SJCRH30 (cell line): ENCODE measurements around the gene MDK. TPM values are rescaled to one million over a fixed set of nuclear protein-coding genes. Genes with fewer than 3 reads are reported as not detected.
A peak's percentile ranks its signal among the peaks of the same experiment; 100 is the strongest.

Experiments used
- DNase-seq, 2 experiments: peaks; one replicate each; pipeline ENCODE4 v3.0.0-alpha.2; 2015 to 2020
- H3K27ac ChIP-seq: fragments of 250-450 bp; sonication (Bioruptor Pico); 2 replicates; pipeline ENCODE4 v1.5.1; 2020; ENCODE audit warnings: mild to moderate bottlenecking, moderate library complexity
- H3K27me3 ChIP-seq: fragments of 250-450 bp; sonication (Bioruptor Pico); 2 replicates; pipeline ENCODE4 v1.5.1; 2020; ENCODE audit warnings: mild to moderate bottlenecking, moderate library complexity
- H3K36me3 ChIP-seq: fragments of 250-450 bp; sonication (Bioruptor Pico); 2 replicates; pipeline ENCODE4 v1.5.1; 2020; ENCODE audit warnings: mild to moderate bottlenecking, moderate library complexity
- H3K4me1 ChIP-seq: fragments of 250-450 bp; sonication (Bioruptor Pico); 2 replicates; pipeline ENCODE4 v1.5.1; 2020; ENCODE audit warnings: mild to moderate bottlenecking, moderate library complexity
- H3K4me3 ChIP-seq: fragments of 250-450 bp; sonication (Bioruptor Pico); 2 replicates; pipeline ENCODE4 v1.5.1; 2020; ENCODE audit warnings: mild to moderate bottlenecking, moderate library complexity
- H3K9me3 ChIP-seq: fragments of 250-450 bp; sonication (Bioruptor Pico); replicated peaks from 2 replicates; pipeline ENCODE4 v1.5.1; 2020; ENCODE audit warnings: mild to moderate bottlenecking, moderate library complexity
- total RNA-seq: library from RNA; depleted of rRNA; stranded (reverse); fragments of >200 nt; shearing (Covaris generic); gene quantifications from 2 replicates; pipeline ENCODE4 v1.2.3, GENCODE V29; 2014; rRNA removed

MDK gene
- 122 and 142 TPM in 2 replicates for total RNA-seq

- peak; percentile 45 to 52 for DNase-seq
- Histone ChIP-seq H3K36me3 (peaks cover 6% of the 10 kb centered on the region), H3K27me3 (no peaks in the 10 kb centered on the region), H3K4me1 (no peaks in the 10 kb centered on the region), H3K27ac (peak within 1 kb of the TSS; percentile 62), H3K9me3 (no peaks in the 10 kb centered on the region), H3K4me3 (peak within 1 kb of the TSS; percentile 68)
Observed at GRCh38 chr11:46381048-46381818, at the start of gene MDK. Gene MDK (plus strand): TSS chr11:46381669. CDS start chr11:46382058, 389 bp downstream.

- H3K9me3 ChIP-seq, result no peaks in the 10 kb centered on the region
- no peak overlapping the region for H3K27ac ChIP-seq
- H3K4me3 ChIP-seq, result no peak overlapping the region
- H3K4me1 ChIP-seq, result peaks cover 15% of the 10 kb centered on the region
- no peak for DNase-seq
- H3K27me3 ChIP-seq, result peaks cover 4% of the 10 kb centered on the region; the same call in 1 of the 2 replicates
- H3K36me3 ChIP-seq, result no peaks in the 10 kb centered on the region
Observed at GRCh38 chr11:46332093-46332567, 49.3 kb upstream of the MDK start.

GRCh38 chr11:46332568-46333393 lies 48.7 kb upstream of the MDK start:
- Histone ChIP-seq H3K9me3 (no peaks in the 10 kb centered on the region), H3K27me3 (peaks cover 4% of the 10 kb centered on the region; the same call in 1 of the 2 replicates), H3K4me1 (peaks cover 15% of the 10 kb centered on the region), H3K4me3 (no peak overlapping the region), H3K27ac (no peak overlapping the region), H3K36me3 (no peaks in the 10 kb centered on the region)
- DNase-seq, result no peak

- Histone ChIP-seq H3K4me1 (peaks cover 15% of the 10 kb centered on the region), H3K9me3 (no peaks in the 10 kb centered on the region), H3K36me3 (no peaks in the 10 kb centered on the region), H3K27me3 (peaks cover 7% of the 10 kb centered on the region; the same call in 1 of the 2 replicates), H3K27ac (no peak overlapping the region), H3K4me3 (no peak overlapping the region)
- DNase-seq, result no peak
Observed at GRCh38 chr11:46333394-46333947, 48.0 kb upstream of the MDK start.

GRCh38 chr11:46334211-46334610 lies 47.3 kb upstream of the MDK start:
- Histone ChIP-seq H3K27ac (no peak overlapping the region), H3K4me3 (no peak overlapping the region), H3K27me3 (peaks cover 7% of the 10 kb centered on the region; the same call in 1 of the 2 replicates), H3K36me3 (no peaks in the 10 kb centered on the region), H3K9me3 (no peaks in the 10 kb centered on the region), H3K4me1 (peaks cover 15% of the 10 kb centered on the region)
- no peak for DNase-seq

GRCh38 chr11:46335271-46335670 lies 46.2 kb upstream of the MDK start:
- Histone ChIP-seq H3K27ac (no peak overlapping the region), H3K4me1 (peaks cover 9% of the 10 kb centered on the region), H3K4me3 (no peak overlapping the region), H3K36me3 (no peaks in the 10 kb centered on the region), H3K9me3 (no peaks in the 10 kb centered on the region), H3K27me3 (peaks cover 7% of the 10 kb centered on the region; the same call in 1 of the 2 replicates)
- DNase-seq, result no peak

- DNase-seq, result no peak
- Histone ChIP-seq H3K27me3 (peaks cover 7% of the 10 kb centered on the region; the same call in 1 of the 2 replicates), H3K4me3 (no peak overlapping the region), H3K4me1 (peaks cover 5% of the 10 kb centered on the region; the same call in 1 of the 2 replicates), H3K36me3 (no peaks in the 10 kb centered on the region), H3K9me3 (no peaks in the 10 kb centered on the region), H3K27ac (no peak overlapping the region)
Observed at GRCh38 chr11:46335890-46336562, 45.4 kb upstream of the MDK start.

- H3K36me3 ChIP-seq, result no peaks in the 10 kb centered on the region
- H3K4me3 ChIP-seq, result no peak overlapping the region
- no peak for DNase-seq
- H3K4me1 ChIP-seq, result 0 out of 2 replicates have a peak, but pooled peaks cover 2% of the 10 kb centered on the region
- no peaks in the 10 kb centered on the region for H3K9me3 ChIP-seq
- no peak overlapping the region for H3K27ac ChIP-seq
- peaks cover 7% of the 10 kb centered on the region; the same call in 1 of the 2 replicates for H3K27me3 ChIP-seq
Observed at GRCh38 chr11:46336563-46337180, 44.8 kb upstream of the MDK start.

GRCh38 chr11:46337626-46338345 lies 43.7 kb upstream of the MDK start:
- DNase-seq, result no peak
- no peak overlapping the region for H3K4me3 ChIP-seq
- no peaks in the 10 kb centered on the region for H3K36me3 ChIP-seq
- no peaks in the 10 kb centered on the region for H3K9me3 ChIP-seq
- 0 out of 2 replicates have a peak, but pooled peaks cover 2% of the 10 kb centered on the region for H3K4me1 ChIP-seq
- H3K27ac ChIP-seq, result no peak overlapping the region
- H3K27me3 ChIP-seq, result peaks cover 8% of the 10 kb centered on the region

GRCh38 chr11:46338636-46338987 lies 42.9 kb upstream of the MDK start:
- Histone ChIP-seq H3K36me3 (no peaks in the 10 kb centered on the region), H3K27me3 (peaks cover 8% of the 10 kb centered on the region), H3K27ac (no peak overlapping the region), H3K4me3 (peak overlapping the region; percentile 35), H3K9me3 (no peaks in the 10 kb centered on the region), H3K4me1 (0 out of 2 replicates have a peak, but pooled peaks cover 2% of the 10 kb centered on the region)
- no peak for DNase-seq

GRCh38 chr11:46338988-46339666 lies 42.3 kb upstream of the MDK start:
- peak overlapping the region; percentile 35 for H3K4me3 ChIP-seq
- H3K27ac ChIP-seq, result no peak overlapping the region
- H3K27me3 ChIP-seq, result peaks cover 8% of the 10 kb centered on the region
- no peaks in the 10 kb centered on the region for H3K36me3 ChIP-seq
- H3K9me3 ChIP-seq, result no peaks in the 10 kb centered on the region
- peak in 1 of 2 experiments; percentile 34 for DNase-seq
- 0 out of 2 replicates have a peak, but pooled peaks cover 2% of the 10 kb centered on the region for H3K4me1 ChIP-seq

GRCh38 chr11:46339816-46340215 lies 41.7 kb upstream of the MDK start:
- Histone ChIP-seq H3K4me1 (peaks cover 6% of the 10 kb centered on the region), H3K27me3 (peaks cover 8% of the 10 kb centered on the region), H3K36me3 (no peaks in the 10 kb centered on the region), H3K4me3 (no peak overlapping the region), H3K27ac (no peak overlapping the region), H3K9me3 (no peaks in the 10 kb centered on the region)
- DNase-seq, result no peak

GRCh38 chr11:46341454-46341853 lies 40.0 kb upstream of the MDK start:
- peaks cover 15% of the 10 kb centered on the region for H3K4me1 ChIP-seq
- no peaks in the 10 kb centered on the region for H3K9me3 ChIP-seq
- DNase-seq, result no peak
- peaks cover 8% of the 10 kb centered on the region for H3K27me3 ChIP-seq
- no peak overlapping the region for H3K4me3 ChIP-seq
- no peaks in the 10 kb centered on the region for H3K36me3 ChIP-seq
- H3K27ac ChIP-seq, result no peak overlapping the region
